IgD-negative memory B cell (primary cell): ENCODE measurements around the gene CGB5. TPM values are rescaled to one million over a fixed set of nuclear protein-coding genes. Genes with fewer than 3 reads are reported as not detected.
A peak's percentile ranks its signal among the peaks of the same experiment; 100 is the strongest.
"Not testable (repeated sequence)": the region's sequence is repeated elsewhere in the genome, so short reads cannot be mapped to it uniquely, and the experiment has no call there.

Experiments used
- H3K27ac Mint-ChIP-seq, 3 donors: one replicate each; pipeline ENCODE4 v1.8.0; 2020 to 2022; ENCODE audit warnings: mild to moderate bottlenecking in 3 of 3, mixed read lengths in 3 of 3, moderate library complexity in 1 of 3
- H3K27me3 Mint-ChIP-seq: one replicate; pipeline ENCODE4 v1.8.0; 2021; ENCODE audit warnings: mixed read lengths
- H3K36me3 Mint-ChIP-seq: one replicate; pipeline ENCODE4 v1.8.0; 2020; ENCODE audit warnings: mild to moderate bottlenecking, mixed read lengths
- H3K4me1 Mint-ChIP-seq, 3 donors: one replicate each; pipeline ENCODE4 v1.8.0; 2020 to 2022; ENCODE audit warnings: mixed read lengths in 3 of 3, mild to moderate bottlenecking in 1 of 3
- H3K4me3 Mint-ChIP-seq, 4 donors: one replicate each; pipeline ENCODE4 v1.8.0; 2020 to 2022; ENCODE audit warnings: mild to moderate bottlenecking in 4 of 4, mixed read lengths in 4 of 4, moderate library complexity in 3 of 4
- H3K9me3 Mint-ChIP-seq, 3 donors: one replicate each; pipeline ENCODE4 v1.8.0; 2020 to 2021; ENCODE audit warnings: mixed read lengths in 3 of 3, mild to moderate bottlenecking in 1 of 3
- polyA plus RNA-seq: library from polyadenylated mRNA; unstranded; fragments of 300-500 nt; fragmentation: Illumina TruSeq; gene quantifications from one replicate; pipeline ENCODE4 v1.2.3, GENCODE V29; 2021

Gene CGB5
- polyA plus RNA-seq = not detected

- H3K36me3 Mint-ChIP-seq, H3K4me1 Mint-ChIP-seq, H3K9me3 Mint-ChIP-seq, H3K27ac Mint-ChIP-seq, H3K27me3 Mint-ChIP-seq, H3K4me3 Mint-ChIP-seq: not testable (repeated sequence)
Measured at GRCh38 chr19:49043548-49043947, at the start of gene CGB5. Gene CGB5 (plus strand): TSS chr19:49043848. CDS start chr19:49044210, 362 bp downstream.

DNA sequence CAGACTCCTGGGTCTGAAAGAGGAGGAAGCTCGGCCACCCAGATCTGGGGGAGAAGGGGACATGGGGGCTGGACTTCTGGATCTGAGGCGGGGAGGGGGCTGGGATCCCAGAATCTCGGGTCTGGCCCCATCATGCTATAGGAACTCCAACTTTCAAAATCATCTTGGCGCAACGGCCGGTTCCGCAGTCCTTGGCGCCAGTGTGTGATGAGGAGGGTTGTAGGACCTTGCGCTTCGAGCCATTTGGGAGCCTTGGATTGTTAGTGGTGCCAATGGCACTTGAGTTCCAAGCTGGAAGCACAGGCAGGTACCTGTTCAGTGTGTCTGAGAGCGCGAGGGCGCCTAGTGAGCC is 49.6 kb upstream of the CGB5 start:
- H3K9me3 Mint-ChIP-seq = no peaks in the 10 kb centered on the region
- H3K4me3 Mint-ChIP-seq = peak overlapping the region; percentile 93 to 98 (median 94)
- H3K27ac Mint-ChIP-seq = peak overlapping the region; percentile 83 to 99 (median 93)
- H3K4me1 Mint-ChIP-seq = peaks cover 14 to 25% (median 24%) of the 10 kb centered on the region in 3 donors
- H3K36me3 Mint-ChIP-seq = peaks cover 5% of the 10 kb centered on the region
- H3K27me3 Mint-ChIP-seq = no peaks in the 10 kb centered on the region

- Mint-ChIP-seq H3K36me3 (peaks cover 5% of the 10 kb centered on the region), H3K9me3 (no peaks in the 10 kb centered on the region), H3K4me1 (peaks cover 14 to 18% (median 18%) of the 10 kb centered on the region in 3 donors), H3K4me3 (peak overlapping the region in 1 of 4 donors; percentile 60), H3K27ac (peak overlapping the region in 1 of 3 donors; percentile 11), H3K27me3 (no peaks in the 10 kb centered on the region)
Measured at GRCh38 chr19:48997972-48998371, 45.7 kb upstream of the CGB5 start.

- H3K4me3 Mint-ChIP-seq = peak overlapping the region in 1 of 4 donors; percentile 33
- no peak overlapping the region for H3K27ac Mint-ChIP-seq
- no peaks in the 10 kb centered on the region for H3K9me3 Mint-ChIP-seq
- no peaks in the 10 kb centered on the region for H3K27me3 Mint-ChIP-seq
- peaks cover 3% of the 10 kb centered on the region for H3K36me3 Mint-ChIP-seq
- H3K4me1 Mint-ChIP-seq = peaks cover 9 to 11% (median 10%) of the 10 kb centered on the region in 3 donors
Measured at GRCh38 chr19:48999481-49000325, 43.9 kb upstream of the CGB5 start.

GRCh38 chr19:49004133-49004532 is 39.5 kb upstream of the CGB5 start:
- Mint-ChIP-seq H3K4me1 (peaks cover 4 to 6% (median 5%) of the 10 kb centered on the region in 3 donors), H3K27ac (no peak overlapping the region), H3K36me3 (peaks cover 3% of the 10 kb centered on the region), H3K4me3 (no peak overlapping the region), H3K27me3 (no peaks in the 10 kb centered on the region), H3K9me3 (no peaks in the 10 kb centered on the region)

DNA sequence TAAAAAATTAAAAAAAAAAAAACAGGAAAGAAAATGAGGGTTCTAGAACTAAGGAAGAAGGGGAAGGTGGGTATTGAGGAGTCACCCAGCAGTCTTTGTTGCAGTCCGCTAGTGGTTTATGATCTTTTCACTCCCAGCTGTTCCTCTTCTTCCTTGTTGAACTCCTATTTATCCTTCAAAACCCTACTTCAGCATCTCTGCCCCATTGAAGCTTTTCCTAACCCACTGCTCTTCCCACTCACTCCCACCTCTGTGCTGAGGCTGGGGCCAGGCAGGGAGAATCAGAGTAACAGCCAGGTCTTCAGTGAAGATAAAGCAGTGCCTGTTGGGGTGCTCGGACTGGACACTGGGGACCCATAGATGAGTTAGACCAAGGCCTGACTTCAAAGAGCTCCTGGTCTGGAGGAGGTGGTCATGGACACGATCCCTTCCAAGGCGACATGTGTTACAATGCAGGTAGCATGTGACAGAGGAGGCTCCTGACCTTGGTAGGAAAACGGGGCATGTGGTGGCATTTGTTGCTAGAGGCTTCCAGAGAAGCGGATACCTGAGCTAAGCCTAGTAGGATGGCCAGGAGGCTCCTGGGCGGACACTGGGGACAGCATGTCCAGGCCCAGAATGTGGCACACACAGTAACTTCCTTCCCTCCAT is 38.6 kb upstream of the CGB5 start:
- no peaks in the 10 kb centered on the region for H3K36me3 Mint-ChIP-seq
- no peak overlapping the region for H3K27ac Mint-ChIP-seq

DNA sequence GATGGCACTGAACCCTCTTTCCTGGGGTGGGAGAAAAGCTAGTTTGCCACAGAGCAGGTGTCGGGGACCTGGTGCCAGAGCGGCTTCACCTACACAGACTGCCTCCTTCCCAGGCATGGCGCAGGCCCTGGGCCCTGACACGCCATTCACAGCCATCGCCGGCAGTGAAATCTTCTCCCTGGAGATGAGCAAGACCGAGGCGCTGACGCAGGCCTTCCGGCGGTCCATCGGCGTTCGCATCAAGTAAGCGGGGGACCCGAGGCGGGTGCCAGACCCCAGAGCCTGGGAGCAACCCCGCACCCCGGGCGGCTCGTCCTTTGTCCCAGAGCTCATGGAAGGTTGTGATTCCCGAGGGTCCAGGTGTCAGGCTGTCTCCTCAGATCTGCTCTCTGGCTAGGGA is 36.7 kb upstream of the CGB5 start:
- Mint-ChIP-seq H3K4me1 (peaks cover 0 to 2% (median 0%) of the 10 kb centered on the region in 3 donors), H3K27ac (no peak overlapping the region), H3K4me3 (no peak overlapping the region), H3K9me3 (no peaks in the 10 kb centered on the region), H3K36me3 (no peaks in the 10 kb centered on the region), H3K27me3 (no peaks in the 10 kb centered on the region)

More for the DNA sequence above, 38.6 kb upstream of the CGB5 start:
- peaks cover 0 to 2% (median 0%) of the 10 kb centered on the region in 3 donors for H3K4me1 Mint-ChIP-seq
- H3K27me3 Mint-ChIP-seq = no peaks in the 10 kb centered on the region
- H3K4me3 Mint-ChIP-seq = no peak overlapping the region
- H3K9me3 Mint-ChIP-seq = no peaks in the 10 kb centered on the region

DNA sequence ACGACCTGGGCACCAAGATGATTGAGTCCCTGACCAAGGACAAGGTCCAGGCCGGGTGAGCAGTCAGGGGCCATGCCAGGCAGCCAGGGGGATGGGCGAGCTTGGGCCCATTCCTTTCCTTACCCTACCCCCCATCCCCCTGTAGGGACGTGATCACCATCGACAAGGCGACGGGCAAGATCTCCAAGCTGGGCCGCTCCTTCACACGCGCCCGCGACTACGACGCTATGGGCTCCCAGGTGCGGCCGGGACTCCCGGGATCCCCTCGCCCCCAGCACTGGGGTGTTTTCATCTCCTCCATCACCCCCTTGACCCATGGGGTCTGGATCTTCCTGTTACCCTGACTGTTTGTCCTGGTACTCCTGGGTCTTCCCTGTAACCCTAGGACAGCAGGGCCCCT is 33.8 kb upstream of the CGB5 start:
- Mint-ChIP-seq H3K27me3 (no peaks in the 10 kb centered on the region), H3K4me1 (no peaks in the 10 kb centered on the region), H3K4me3 (no peak overlapping the region), H3K27ac (no peak overlapping the region), H3K9me3 (no peaks in the 10 kb centered on the region), H3K36me3 (no peaks in the 10 kb centered on the region)

DNA sequence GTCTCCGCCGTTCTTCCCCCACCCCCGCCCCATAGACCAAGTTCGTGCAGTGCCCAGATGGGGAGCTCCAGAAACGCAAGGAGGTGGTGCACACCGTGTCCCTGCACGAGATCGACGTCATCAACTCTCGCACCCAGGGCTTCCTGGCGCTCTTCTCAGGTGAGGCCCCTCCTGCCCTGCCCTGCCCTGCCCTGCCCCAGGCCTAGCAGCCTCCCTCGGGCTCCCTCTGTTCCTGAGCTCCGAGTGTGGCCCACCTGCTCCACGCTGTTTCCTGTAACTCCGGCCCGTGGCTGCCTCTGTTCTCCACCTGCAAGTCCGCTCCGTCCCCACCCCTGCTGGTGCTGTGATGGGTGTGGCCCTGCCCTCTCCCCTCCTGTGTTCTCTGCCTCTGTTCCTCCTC is 33.2 kb upstream of the CGB5 start:
- H3K27ac Mint-ChIP-seq = peak overlapping the region in 1 of 3 donors; percentile 10
- H3K27me3 Mint-ChIP-seq = no peaks in the 10 kb centered on the region
- no peaks in the 10 kb centered on the region for H3K4me1 Mint-ChIP-seq
- H3K9me3 Mint-ChIP-seq = no peaks in the 10 kb centered on the region
- no peaks in the 10 kb centered on the region for H3K36me3 Mint-ChIP-seq
- H3K4me3 Mint-ChIP-seq = no peak overlapping the region

DNA sequence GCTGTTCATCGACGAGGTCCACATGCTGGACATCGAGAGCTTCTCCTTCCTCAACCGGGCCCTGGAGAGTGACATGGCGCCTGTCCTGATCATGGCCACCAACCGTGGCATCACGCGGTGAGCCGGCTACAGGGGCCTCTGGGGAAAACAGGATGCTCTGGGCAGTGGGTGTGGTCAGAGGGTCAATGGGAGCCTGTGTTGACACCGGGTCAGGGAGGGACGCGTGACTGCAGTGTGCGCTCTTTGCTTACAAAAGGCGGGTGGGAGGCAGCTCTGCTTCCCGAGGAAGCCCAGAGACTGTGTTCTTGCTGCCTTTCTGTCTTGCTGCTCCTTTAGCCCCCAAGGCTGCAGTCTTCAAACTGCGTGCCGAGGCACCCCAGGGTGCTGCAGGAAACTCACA is 32.5 kb upstream of the CGB5 start:
- H3K27ac Mint-ChIP-seq = peak overlapping the region in 1 of 3 donors; percentile 31
- no peaks in the 10 kb centered on the region for H3K36me3 Mint-ChIP-seq
- no peak overlapping the region for H3K4me3 Mint-ChIP-seq
- no peaks in the 10 kb centered on the region for H3K27me3 Mint-ChIP-seq
- H3K4me1 Mint-ChIP-seq = no peaks in the 10 kb centered on the region
- no peaks in the 10 kb centered on the region for H3K9me3 Mint-ChIP-seq

DNA sequence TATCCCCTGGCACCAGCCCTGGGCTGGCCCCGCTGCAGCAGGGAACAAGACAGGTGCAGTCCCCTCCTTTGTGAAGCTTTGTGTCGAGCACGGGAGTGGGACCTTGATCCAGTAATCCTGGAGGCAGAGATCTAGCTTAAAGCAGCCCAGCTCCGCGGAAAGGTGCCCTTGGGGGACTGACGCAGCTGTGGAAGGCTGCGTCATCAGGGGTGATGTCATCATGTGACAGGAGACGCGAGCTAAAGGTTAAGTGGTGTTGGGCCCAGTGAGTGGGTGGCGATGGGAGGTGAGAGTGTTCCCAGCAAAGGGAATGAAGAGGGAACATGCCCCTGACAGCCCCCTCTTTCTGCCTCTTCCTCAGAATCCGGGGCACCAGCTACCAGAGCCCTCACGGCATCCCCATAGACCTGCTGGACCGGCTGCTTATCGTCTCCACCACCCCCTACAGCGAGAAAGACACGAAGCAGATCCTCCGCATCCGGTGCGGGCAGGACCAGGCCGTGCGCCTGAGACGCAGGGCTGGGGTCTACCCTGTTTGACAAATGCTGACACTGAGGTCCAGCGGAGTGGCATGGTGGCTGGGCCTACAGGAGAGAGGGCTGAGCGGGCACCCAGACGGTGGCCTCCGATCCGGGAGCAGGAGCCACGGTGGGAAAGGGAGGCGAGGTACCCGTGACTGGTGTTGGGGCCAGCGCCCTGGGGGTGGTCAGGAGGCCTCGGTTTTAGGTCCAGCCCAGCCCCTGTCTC is 29.4 kb upstream of the CGB5 start:
- Mint-ChIP-seq H3K4me1 (peaks cover 4% of the 10 kb centered on the region in 3 donors), H3K9me3 (no peaks in the 10 kb centered on the region), H3K27ac (no peak overlapping the region), H3K27me3 (peaks cover 3% of the 10 kb centered on the region), H3K36me3 (peaks cover 1% of the 10 kb centered on the region), H3K4me3 (peak overlapping the region in 2 of 4 donors; percentile 72 to 73)

DNA sequence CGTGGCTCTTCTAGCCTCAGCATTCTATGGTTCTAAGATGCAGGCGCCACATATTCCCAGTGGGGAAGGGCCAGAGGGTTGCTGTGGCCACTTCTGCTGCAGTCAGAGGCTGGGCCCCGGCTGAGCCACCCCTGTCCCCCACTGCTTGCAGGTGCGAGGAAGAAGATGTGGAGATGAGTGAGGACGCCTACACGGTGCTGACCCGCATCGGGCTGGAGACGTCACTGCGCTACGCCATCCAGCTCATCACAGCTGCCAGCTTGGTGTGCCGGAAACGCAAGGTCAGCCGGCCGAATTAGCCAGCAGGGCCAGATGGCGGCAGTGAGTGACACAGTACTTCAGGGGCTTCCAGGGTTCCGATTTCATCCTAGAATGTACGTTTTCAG is 28.8 kb upstream of the CGB5 start:
- Mint-ChIP-seq H3K27ac (no peak overlapping the region), H3K9me3 (no peaks in the 10 kb centered on the region), H3K4me1 (peaks cover 4 to 9% (median 6%) of the 10 kb centered on the region in 3 donors), H3K36me3 (peaks cover 1% of the 10 kb centered on the region), H3K27me3 (peaks cover 3% of the 10 kb centered on the region), H3K4me3 (peak overlapping the region in 1 of 4 donors; percentile 68)

- peaks cover 1% of the 10 kb centered on the region for H3K36me3 Mint-ChIP-seq
- H3K4me1 Mint-ChIP-seq = peaks cover 10 to 17% (median 14%) of the 10 kb centered on the region in 3 donors
- H3K27ac Mint-ChIP-seq = no peak overlapping the region
- no peaks in the 10 kb centered on the region for H3K9me3 Mint-ChIP-seq
- peak overlapping the region in 2 of 4 donors; percentile 9 to 68 for H3K4me3 Mint-ChIP-seq
- peaks cover 5% of the 10 kb centered on the region for H3K27me3 Mint-ChIP-seq
Measured at GRCh38 chr19:49016067-49016839, 27.4 kb upstream of the CGB5 start.

DNA sequence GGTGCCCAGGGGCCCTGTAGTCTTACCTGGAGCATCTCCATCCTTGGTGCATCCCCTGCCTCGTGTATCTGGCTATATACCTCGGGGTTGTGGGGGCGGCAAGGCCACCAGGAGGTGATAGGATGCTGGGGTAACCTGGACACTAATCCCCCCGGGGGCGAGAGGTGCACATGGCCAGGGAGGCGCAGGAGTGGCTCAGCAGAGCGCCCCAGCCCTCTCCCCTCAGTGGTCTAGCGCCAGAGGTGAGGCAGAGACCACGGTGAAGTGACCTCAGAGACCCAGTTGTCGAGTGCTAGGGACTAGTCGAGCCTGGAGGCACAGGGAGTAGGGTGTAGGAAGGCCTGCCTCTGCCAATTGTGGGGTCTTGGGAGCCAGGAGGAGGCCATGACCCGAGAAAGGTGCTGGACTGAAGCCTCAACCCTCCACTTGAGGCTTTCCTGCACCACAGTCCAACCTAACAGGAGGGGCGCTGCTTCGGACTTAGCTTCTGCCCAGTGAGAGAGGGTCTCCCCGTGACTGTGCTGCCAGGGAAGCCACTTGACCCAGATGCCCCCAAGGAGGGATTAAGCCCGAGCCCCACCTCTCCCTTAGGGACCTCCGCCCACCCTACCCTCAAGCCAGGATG is 26.5 kb upstream of the CGB5 start, which contains the start of gene LHB:
LHB (minus strand) TSS at position 51 of the 625 bp plus-strand sequence; CDS start at position 41, 10 bp downstream.
- Mint-ChIP-seq H3K9me3 (no peaks in the 10 kb centered on the region), H3K4me1 (peaks cover 10 to 18% (median 18%) of the 10 kb centered on the region in 3 donors), H3K27me3 (peaks cover 5% of the 10 kb centered on the region), H3K27ac (peak within 1 kb of the TSS in 1 of 3 donors; percentile 69), H3K36me3 (peaks cover 1% of the 10 kb centered on the region), H3K4me3 (peak within 1 kb of the TSS; percentile 85 to 98 (median 95))
